GM18505 (cell line): ENCODE data around the gene AOPEP.

Experiments
- ATAC-seq: cut with Tn5 transposase; IDR thresholded peaks from one replicate; pipeline ENCODE4 v1.9.1; 2021; ENCODE audit not compliant: unreplicated experiment
- POLR2A ChIP-seq: IDR thresholded peaks from 4 replicates; pipeline ENCODE4 v1.6.1; 2011; ENCODE audit warnings: borderline replicate concordance; ENCODE audit not compliant: insufficient read depth, insufficient read length; ENCODE audit errors: extremely low read depth

The AOPEP gene

DNA sequence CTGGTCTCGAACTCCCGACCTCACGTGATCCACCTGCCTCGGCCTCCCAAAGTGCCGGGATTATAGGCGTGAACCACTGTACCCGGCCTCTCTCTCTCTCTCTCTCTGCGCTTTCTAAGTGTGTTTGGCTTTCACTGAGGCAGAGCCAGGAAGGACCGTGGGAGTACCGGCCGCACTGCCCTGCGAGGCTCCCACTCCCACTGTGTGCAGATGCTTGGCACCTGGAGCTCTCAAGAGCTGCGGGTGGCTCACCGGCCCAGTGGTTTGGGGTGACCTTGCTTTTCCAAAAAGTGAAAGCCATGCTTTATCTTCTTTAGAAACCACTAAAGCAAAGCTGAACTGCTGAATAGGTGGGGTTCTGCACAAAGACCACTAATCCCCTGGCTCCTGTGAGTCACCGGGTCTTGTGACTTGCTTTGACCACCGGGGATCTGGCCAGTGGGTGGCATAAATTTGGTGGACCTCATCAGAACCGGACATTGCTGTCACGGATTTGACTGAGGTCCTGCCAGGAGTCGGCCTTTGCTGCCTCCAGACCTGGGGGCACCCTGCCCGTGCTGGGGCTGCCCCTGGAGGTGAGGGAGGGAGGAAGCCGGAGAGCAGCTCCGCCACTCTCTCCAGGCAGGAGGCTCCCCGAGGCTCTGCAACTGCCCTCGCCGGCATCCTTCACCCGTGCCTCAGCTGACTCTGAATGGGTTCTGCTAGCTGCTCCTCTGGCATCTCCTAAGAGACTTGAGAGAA, 362.1 kb downstream of the AOPEP start:
- ATAC-seq: no peak
- TF ChIP-seq POLR2A: no peak

- TF ChIP-seq POLR2A: no peak
- no peak for ATAC-seq
Measured at GRCh38 chr9:95089257-95090022, 362.9 kb downstream of the AOPEP start.

GRCh38 chr9:95090023-95090791, 363.7 kb downstream of the AOPEP start:
- TF ChIP-seq POLR2A: no peak

GRCh38 chr9:95090871-95091577, 364.5 kb downstream of the AOPEP start:
- ATAC-seq: no peak

More at GRCh38 chr9:95090023-95090791, 363.7 kb downstream of the AOPEP start:
- ATAC-seq: no peak

GRCh38 chr9:95091601-95092261, 365.2 kb downstream of the AOPEP start:
- TF ChIP-seq POLR2A: no peak
- no peak for ATAC-seq

More at GRCh38 chr9:95090871-95091577, 364.5 kb downstream of the AOPEP start:
- TF ChIP-seq POLR2A: no peak

DNA sequence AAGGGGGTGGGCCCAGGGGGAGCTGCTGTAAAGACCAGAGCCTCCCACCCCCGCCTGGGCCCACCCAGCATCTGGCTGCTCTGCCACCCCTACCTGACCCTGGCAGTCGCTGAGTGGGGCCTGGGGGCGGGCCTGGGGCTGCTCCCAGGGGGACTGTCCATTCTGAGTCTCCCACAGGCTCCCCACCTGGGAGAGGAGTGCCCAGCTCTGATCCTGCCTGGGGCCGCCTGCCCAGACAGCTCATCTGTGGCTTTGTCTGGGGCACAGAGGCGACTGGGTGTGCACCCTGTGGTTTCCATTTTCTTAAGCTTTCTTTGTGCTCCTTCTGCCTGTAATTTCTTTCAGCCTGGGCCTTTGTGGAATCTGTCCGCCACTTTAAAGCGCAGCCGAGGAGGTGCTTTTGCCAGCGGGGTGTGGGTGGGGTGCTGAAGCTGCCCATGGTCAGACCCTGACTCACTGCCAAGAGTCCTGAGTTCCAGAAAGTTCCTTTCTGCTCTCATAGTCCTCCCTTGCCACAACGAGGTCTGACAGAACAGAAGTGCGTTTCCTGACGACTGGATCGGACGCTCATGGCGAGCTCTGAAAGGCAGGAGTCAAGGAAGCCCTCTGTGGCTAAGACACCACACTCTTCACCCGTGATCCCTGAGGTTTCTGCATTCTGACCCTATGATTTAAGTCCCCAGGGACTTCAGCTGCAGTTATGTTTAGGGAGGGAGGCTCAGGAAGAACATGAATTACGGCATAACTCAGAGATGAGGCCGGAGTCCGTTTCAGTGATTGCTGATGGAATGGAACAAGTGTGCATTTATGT, 366.0 kb downstream of the AOPEP start:
- ATAC-seq: no peak
- no peak for TF ChIP-seq POLR2A

GRCh38 chr9:95093586-95093985, 367.1 kb downstream of the AOPEP start:
- no peak for TF ChIP-seq POLR2A
- ATAC-seq: no peak

- no peak for TF ChIP-seq POLR2A
- no peak for ATAC-seq
Measured at GRCh38 chr9:95094002-95094401, 367.5 kb downstream of the AOPEP start.

DNA sequence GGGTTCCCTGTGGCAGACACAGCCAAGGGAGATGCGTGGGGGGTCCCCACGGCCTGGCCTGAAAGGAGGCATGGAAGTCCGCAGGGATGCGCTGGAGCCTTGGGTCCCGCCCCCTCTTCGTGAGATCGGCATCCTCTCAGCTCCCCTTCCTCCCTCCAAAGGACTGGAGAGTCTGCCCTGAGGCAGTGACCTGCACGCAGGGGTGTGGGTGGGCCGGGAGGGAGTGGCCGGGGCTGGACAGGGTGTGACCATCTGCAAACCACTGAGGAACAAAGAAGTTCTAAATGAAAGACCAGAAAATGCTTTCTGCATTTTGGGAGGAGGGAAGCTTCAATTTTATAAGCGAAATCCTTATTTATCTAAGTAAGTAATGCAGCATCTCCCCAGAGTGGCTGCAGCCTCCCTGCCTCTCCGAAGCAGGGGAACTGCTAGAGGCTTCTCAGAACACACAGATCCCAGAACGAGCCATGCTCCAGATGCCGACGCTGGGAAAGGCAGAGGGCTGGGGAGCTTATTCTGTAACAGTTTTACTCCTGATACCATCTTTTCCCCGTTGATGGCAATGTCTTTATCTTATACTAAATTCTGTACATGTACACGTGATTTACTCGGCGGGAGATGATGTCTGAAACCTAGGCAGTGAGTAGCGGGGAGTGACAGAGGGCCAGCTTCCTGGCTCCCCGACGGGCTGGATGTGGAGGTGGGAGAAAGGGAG, 369.3 kb downstream of the AOPEP start:
- TF ChIP-seq POLR2A: no peak
- ATAC-seq: no peak

- TF ChIP-seq POLR2A: no peak
- ATAC-seq: no peak
Measured at GRCh38 chr9:95096381-95096780, 369.9 kb downstream of the AOPEP start.

DNA sequence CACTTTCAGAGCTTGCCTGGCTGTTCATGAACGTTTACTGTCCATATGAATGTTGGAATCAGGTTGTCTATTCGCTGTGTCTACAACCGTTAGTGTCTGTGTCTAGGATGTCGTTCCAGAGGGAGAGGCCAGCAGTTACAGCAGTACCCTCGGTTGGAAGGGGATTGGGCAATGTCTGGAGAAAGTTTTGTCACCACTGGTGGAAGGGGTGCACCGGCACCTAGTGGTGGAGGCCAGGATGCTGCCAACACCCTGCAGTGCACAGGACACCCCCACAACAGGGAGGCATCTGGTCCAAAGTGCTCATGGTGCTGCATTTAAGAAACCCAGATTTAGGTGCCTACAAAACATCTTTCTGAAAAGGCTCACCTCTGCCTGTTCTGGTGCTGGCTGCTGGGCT, 370.3 kb downstream of the AOPEP start:
- no peak for TF ChIP-seq POLR2A
- ATAC-seq: no peak

DNA sequence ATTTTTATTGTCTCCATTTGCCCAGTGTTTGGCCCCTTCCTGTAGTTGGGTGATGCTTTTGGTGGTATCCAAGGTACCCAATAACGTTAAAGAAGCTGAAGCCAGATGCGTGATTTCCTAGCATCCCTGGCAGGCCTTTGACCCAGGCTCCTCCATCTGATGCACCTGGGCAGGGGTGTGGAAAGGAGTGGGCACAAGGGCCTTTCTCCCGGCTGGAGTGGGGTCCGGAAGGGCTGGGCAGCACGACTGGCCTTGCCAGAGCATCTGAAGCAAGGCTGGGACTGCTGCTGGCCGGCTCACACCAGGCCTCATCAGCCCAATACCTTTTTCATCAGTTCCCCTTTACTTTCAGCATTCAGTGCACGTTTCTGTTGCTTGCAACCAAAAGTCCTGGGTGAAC, 370.8 kb downstream of the AOPEP start:
- no peak for ATAC-seq
- no peak for TF ChIP-seq POLR2A

DNA sequence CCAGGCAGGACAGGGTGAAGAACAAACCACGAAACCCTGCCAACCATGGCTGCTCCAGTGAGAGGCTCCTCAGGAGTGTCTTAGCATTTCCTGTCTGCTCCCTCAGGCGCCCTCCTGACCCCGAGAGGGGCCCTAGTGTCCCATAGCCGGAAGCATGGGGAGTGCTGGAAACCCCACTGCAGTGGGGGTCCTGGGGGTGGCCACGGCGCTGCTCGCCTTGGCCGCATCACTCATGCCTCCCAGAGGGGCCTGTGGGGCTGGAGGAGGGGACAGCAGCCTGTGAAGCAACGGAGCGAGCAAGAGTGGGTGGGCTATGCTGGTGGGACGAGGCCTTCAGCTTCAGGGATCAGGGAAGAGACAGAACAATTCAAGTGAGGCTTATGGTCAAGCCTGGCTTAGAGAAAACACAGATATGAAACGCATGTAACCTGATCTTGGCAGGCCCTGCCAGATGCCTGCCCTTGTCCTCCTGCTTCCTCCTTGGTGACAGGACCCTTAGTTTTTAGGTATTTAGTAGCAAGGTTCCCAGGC, 372.0 kb downstream of the AOPEP start:
- ATAC-seq: no peak
- TF ChIP-seq POLR2A: no peak
